ENCODE measurements around the gene RAPSN.

The RAPSN gene

DNA sequence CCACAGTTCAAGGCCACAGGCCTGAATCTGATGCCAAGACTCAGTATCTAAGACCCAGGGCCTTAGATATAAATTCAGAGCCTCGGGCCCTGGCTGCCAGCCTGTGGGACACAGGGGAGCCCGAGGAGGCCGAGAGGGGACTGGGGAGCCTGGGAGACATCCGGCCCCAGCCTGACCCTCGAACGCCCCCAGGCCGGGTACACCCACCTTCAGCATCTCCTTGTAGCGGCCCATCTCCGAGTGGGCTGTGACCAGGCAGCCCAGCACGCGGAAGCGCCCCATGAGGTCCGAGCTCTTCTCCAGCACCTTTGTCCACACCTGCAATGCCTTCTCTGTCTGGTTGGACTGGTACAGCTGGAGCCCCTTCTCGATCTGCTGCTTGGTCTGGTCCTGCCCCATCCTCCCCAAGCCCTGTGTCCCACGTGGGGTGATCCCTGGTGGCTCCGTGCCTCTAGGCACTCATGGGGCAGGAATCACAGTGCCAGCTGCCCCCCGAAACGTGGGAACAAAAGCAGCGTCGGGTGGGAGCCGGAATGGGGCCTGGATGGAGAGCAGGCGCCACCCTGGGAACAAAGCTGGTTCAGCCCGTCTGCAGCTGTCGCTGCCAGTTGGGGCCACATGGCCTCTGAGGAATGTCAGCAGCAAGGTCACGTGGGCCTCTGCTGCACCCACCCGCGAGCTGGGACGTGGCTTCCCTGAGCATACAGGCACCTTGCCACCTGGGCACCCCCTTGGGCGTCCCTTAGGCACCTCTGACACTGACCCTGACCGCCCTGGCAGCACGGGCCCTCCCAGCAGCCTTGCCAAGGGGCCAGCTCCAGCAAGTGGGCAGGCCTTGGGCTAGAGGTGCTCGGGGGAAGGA lies at the start of gene RAPSN:
Gene RAPSN (minus strand): TSS at position 571 of the 862 bp plus-strand sequence. CDS start 172 bp downstream, at position 399.
- DNase-seq: no peak

DNA sequence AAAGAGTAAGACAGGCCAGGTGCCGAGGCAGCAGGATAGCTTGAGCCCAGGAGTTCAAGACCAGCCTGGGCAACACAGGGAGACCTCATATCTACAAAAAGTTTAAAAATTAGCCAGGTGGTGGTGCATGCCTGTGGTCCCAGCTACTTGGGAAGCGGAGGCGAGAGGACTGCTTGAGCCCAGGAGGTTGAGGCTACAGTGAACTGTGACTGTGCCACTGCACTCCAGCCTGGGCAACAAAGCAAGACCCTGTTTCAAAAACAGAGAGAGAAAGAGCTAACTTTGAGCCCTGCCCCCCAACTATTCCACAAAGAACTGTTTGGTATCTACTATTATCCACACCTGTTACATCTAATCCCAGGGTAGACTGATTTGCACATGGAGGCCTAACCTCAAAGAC lies 49.2 kb upstream of the RAPSN start:
- no peak for DNase-seq

DNA sequence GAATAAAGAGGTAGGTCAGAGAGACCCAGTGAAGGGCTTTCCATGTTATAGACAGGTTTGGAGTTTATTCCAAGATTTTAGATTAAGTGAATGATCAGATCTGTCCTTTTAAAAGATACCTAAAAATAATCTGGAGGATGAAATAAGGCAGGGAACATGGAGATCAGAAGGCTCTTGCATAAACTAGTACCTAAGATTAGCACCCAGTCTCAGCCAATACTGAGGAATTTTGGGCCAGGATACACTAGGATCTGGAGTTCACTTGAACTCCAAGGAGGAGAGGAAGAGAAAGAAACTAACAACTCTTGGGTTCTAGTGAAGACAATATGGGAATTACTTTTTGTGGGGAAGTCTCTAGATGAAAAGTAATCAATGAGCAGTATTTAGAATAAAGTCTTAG lies 47.9 kb upstream of the RAPSN start:
- no peak for DNase-seq

DNA sequence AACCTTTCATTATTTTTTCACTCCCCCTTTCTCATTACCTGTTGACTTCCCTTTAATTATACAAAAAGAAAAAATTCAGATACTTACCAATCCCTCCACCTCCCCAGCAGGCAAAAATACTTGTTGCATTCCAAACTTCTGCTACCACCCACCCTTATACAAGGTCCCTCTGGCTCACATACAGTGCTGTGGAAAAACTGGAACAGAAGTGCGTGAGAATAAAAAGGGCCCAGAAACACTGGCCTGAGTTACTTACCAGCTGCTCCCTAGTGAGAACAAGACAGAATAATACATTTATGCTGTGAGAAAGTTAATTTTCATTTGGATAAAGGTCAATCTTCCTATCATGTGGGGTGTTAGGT lies 46.9 kb upstream of the RAPSN start:
- no peak for DNase-seq

DNA sequence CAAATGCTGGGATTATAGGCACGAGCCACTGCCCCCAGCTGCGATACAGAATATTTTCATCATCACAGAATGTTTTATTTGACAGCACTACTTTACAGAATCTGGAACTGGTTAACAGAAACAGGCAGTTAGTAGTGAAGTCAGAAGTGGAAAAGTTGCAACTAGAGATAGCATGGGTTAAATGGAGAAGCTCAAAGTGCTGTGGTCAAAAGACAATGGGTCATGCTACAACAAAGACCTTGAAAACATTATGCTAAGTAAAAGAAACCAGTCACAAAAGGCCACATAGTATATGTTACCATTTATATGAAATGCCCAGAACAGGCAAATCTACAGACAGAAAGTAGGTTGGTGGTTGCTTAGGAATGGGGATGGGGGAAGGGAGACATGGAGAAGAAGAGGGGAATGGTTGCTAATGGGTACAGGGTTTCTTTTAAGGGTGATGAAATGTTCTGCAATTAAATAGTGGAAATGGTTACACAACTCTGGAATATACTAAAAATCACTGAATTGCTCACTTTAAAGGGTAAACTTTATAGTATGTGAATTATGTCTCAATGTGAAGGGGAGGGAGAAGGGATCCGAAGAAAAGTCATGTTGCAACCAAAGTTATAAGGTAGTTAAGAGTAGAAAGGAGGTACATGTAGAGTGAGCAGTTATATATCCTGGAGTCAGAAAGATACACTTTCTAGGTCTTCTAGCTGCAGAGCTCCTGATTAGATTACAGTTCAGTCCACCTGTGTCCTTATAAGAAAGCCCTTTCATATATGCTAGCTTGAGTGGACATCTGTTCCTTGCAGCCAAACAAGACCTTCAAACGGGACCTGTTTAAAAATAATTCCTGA lies 46.3 kb upstream of the RAPSN start:
- DNase-seq: no peak

DNA sequence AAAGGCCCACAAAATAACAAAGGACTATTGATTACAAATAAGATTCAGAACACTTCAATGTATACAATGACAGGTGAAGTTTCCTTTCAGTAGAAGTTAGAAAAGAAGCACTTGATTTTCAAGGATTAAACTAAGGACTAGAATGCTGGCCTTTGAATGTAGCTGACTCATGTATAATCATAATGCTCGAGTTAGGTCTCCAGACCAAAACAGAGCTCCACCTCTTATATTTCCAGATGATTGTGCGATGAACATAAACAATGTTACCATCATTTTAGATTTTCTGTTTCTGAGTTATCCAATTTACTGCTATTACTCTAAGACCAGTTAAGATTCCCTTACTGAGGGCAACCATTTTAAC lies 40.4 kb upstream of the RAPSN start:
- DNase-seq: no peak

DNA sequence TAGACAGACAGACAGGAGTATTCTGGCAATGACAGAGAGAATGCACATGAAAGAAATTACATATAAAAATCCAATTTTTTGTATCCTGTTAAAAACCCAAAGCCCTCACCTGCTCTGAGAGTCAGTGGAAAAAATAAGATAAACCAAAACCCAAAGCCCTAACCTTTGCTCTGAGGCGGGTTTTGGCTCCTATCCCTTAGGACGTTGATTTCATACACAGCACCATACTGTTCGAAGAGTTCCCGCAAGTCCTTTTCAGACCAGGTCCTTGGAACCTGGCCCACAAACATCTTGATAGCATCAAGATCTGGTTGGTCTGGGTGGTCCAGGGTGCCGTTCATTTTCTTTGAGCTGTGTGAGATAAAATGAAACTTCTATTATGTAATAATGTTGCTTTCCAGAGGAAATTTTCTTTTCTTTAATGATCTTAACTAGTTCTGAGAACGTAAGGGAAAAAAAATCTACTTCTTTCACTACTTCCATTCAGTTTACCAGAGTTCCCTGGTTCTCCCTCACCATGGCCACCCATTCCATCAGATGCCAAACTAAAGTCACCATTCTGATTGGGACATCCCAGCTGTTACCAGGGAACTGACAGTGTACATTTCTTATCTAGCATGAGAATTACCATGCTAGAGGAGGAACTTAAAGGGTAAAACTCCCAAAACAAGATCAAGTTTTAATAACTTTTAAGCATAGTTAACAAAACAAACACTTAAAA lies 39.9 kb upstream of the RAPSN start:
- no peak for DNase-seq

DNA sequence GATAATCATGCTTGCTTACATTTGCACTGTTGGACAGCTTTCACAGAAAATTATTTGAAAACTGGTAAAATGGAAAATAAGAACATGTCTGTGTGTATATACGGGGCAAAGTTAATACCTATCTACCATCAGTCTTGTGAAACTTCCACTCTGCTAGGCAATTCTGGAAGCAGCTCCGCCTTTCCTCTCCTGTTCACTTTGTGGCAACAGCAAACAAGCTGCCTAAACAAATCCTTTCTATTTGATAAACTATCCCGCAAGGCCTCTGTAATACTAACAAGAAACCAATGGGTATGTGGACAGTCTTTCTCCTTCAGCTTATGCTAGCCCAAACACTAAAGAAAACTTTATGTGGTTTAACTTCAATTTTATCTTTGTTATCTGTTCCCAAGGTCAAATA lies 39.2 kb upstream of the RAPSN start:
- no peak for DNase-seq

DNA sequence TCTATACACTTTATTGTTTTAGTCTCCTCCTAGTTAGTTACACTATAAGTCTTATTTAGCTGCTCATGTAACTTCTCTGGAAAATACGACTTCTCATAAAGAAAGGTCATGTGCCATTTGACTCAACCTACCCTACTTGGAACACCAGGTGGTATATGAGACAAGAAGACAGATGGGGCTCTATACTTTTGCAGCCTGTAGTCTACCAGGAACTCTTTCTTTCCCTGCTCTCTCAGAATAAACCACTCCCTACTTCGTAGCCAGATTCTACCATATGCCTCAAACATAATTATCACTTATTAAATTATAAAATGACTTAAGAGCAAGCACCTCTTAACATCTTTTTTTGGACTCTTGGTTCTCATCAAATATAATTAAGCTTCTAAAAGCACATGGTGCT lies 38.5 kb upstream of the RAPSN start:
- DNase-seq: no peak

DNA sequence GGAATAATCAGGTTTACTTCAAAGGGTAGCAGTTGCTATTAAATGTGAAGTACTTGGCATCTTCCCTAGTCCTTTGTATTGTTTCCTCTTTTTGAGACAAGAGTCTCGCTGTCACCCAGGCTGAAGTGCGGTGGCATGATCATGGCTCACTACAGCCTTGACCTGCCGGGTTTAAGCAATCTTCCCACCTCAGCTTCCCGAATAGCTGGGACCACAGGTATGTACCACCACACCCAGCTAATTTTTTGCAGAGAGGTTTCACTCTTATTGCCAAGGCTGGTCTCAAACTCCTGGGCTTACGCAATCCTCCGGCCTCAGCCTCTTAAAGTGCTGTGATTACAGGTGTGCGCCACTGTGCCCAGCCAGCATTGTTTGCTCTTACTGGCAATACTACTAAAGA lies 36.2 kb upstream of the RAPSN start:
- DNase-seq: no peak

DNA sequence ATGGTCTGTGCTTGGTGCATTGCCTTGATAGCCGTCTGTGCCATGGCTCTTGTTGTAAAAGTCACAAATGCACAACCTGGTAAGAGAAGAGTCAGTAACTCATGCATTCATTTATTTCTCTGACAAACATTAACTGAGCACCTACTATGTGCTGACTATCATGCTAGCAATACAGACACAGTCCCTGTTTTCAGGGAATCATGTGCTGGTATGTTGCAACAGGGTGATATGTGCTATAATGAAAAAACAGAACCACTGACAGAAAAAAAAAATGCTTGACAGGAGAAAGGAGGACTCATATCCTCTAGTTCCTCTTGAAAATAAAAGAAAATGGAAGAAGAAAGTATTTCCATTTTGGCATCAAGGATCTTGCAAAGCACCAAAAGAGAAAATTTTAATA lies 34.5 kb upstream of the RAPSN start:
- no peak for DNase-seq

DNA sequence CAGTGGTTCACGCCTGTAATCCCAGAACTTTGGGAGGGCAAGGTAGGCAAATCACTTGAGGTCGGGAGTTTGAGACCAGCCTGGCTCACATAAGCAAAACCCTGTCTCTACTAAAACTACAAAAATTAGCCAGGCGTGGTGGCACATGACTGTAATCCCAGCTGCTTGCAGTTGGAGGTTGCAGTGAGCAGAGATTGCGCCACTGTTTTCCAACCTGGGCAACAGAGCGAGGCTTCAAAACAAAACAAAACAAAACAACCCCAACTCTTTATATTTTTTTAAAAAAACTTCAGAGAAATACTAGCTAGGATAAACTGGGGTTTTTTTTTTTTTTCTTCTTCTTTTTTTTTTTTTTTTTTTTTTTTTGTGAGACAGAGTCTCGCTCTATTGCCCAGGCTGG lies 31.8 kb upstream of the RAPSN start:
- no peak for DNase-seq

DNA sequence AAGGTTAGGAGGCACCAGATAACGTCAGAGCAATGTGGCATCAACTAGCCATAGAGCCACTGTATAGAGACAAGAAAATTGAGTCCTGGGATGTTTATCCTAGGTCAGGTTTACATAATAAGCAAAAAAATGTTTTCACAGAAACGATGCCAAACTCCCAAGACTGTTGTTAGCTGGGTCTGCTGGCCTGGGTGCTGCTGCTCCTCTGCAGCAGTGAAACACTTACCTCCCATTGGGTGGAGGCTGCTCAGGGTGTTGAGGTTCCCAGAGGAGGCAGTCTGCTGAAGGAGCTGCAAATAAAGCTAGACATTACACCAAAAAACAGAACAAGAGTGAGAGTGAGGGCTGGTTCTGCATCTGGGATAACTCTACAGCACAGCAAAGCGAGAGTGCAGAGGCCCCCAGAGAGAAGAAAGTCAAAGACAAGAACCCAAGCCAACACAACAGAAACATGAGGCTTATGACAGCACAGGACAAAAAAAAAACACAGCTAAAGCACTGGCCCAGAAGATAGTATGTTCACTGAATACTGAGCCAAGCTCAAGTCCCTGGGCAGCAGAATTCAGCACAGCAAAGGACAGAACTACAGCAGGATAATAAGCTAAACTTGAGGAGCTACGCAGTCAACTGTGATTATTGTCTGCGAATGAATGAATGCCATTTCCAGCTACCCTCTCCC lies 29.9 kb upstream of the RAPSN start:
- DNase-seq: no peak

DNA sequence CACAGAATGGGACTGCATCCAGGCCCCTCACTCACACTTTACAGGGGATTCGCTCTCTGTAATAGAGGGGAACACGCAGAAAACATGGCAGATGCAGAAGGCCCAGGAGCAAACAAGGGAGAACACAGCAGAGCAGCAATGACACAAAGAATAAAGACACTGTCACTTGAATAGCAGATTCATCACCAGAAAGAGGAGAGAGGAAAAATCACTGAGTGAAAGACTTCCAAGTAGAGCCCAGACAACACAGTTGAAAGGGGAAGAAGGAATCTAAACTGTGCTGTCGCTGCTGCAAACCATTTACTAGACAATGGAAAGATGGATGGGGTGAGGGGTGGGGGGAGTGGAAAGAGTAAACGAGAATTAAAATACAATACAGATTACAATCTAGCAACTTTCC lies 28.8 kb upstream of the RAPSN start:
- no peak for DNase-seq

DNA sequence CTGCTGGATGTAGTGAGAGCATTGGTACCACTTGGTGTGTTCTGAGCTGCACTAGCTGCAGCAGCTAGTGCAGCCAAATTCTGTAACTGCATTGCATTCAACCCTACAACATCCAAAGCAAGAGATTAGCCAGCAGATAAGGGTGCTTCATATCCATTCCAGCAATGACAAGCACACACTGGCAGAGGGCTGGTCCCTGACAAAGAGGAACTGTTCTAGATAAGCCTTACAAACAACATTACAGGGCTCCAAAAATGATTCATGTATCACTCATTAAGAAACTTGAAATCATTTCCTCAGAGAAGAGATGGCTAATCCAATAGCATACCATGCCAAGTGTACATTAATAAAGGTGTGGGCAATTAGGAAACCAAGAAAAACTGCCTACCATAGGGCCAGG lies 28.4 kb upstream of the RAPSN start:
- DNase-seq: no peak

DNA sequence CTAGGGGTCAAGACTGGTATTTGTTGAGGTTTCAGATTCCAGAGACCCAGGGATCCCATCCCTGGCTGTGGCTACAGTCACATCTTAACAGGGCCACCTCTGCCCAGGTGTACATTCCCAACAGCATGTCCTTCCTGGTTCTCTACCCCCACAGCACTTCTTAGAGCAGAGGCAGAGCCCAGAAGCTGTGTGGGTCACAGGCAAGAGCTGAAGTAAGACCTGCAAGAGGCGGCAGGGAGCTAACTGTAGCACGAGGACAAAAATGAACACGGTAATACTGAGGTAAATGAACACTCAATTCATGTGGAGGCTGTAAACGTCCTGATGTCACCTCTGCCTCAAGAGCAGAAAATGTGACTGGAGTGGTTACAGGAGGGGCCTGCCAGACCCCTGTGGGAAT lies 21.7 kb upstream of the RAPSN start:
- no peak for DNase-seq

DNA sequence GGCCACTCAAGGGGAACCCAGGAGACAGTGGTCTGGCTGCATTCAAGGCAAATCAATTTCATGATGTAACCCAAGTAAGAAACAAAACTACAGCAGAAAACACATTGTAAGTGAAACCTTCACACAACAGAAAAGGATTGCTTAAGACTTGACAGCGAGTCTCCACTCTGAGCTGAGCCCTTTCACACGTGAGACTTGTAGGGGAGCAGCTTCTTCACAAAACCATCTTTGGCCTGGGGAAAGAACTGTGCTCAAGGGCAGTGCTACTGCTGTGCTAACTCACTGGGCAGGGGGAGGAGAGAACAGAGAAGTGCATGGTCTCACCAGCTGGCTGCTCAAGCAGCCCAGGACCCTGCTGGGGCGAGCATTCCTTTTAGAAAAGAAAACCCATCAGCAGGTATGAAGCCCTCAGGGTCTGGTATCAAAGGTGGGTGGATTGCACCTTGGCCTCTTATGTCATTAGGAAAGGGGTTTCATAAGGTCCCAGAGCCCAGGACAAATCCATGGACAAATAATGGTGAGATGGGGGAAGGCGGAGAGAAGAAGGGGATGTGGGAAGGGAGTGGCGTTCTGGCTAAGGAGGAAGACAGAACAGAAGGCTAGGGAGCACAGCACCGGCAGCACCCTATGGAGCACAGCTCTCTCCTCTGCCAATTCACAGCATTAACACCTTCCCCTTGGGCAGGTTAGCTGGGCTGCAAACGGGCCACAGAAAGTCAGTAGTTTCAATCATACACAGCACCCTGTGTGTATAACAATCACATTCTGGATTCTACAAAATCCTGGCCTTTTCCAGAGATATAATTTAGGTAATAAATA lies 20.6 kb upstream of the RAPSN start:
- DNase-seq: no peak

DNA sequence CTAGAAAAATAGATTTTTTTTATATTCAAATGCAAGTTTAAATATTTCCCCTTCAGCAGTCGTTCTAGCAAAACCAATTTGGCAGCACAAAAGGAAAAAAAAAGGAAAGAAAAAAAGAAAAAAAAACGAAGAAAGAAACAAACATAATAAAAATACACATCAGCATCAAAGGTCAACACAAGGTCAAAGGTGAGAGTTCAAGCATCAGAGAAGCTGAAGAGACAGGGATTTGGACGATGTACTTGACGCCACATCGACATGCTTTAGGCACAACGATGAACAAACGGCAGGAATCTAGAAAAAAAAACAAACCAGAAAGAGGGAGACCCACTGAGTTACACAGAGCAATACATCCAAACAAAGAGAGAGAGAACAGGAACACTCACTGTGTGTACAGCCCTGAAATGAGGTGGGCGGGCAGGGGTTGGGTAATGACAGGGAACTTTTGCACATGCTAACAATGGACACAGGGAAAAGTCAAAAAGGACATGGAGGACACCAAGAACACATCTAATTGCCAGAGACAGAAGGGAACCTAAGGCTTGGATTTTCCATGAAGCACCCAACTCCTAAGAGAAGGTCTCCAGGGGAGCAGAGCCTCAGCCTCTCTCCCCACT lies 19.8 kb upstream of the RAPSN start:
- no peak for DNase-seq

DNA sequence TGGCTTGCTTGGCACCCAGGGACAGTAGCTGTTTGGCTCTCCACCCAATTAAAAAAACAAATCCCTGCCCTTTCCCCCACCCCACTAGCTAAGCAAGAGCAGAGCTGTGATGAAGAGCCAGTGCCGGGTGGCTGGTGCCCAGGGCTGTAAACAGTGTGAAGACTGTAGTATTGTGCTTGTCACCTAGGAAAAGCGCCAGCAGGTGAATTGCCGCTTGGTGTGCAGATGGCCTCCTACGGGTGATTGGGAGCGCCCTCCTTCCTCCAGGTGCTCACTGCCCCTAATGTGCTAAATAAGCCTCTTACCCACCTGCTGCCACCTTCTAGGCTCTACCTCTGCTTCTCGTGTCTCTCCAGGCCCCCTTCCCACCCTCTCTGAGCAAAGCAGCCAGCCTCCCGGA lies 18.4 kb upstream of the RAPSN start:
- DNase-seq: no peak

DNA sequence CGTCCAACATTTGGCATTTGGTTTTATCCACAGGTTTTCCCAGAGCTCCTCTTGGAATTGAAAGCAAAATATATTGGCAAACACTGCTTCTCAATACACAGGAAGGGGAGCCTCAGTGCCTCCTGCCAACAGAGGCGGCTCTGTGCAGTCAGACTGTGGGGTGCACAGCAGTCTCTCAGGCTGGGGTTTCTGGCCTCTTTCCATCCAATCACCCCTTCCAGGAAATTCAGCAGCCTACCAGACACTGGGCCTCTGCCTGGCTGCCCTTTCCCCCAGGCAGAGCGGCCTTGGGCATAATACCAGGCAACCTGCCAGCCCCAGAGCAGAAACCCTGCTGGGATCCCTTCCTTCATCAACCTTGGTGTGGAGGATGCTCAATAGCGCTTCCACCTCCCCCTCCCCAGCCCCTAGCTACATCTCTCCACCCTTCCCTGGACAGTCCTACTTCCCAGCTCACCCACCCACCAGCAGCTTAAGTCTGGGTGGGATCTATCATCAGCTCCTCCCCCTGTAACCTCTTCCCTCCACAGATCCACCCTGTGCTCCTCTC lies 17.8 kb upstream of the RAPSN start:
- DNase-seq: no peak

DNA sequence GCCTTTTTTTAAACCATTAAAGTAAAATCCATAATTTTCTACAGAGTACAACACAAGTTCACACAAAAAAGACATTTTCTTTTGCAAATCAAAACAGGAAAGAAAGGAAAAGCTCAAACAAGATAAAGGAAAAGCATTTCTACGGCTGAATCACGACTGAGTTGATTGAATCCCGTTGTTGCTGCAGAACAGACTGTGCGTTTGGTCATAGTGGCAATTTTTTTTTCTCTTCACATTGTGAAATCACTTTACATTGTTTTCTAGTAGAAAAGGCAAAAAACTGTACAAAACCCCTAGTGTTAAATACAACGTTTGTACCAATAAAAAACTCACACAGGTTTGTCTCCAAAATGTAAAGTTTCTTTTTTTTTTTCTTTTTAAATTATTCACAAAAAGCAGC lies 17.3 kb upstream of the RAPSN start:
- DNase-seq: no peak
